KOPT-K1 (cell line): ENCODE data around the gene GNRH2.

ENCODE experiments used
- H3K27ac ChIP-seq: fragments of 200-600 bp; sonication (generic); 2 replicates; pipeline ENCODE4 v1.5.1; 2016; ENCODE audit warnings: antibody characterized with exemption, mild to moderate bottlenecking, low read depth, low read length; ENCODE audit not compliant: poor library complexity, severe bottlenecking
- H3K36me3 ChIP-seq: fragments of 200-600 bp; sonication (generic); 2 replicates; pipeline ENCODE4 v1.5.1; 2017; ENCODE audit warnings: antibody characterized with exemption, mild to moderate bottlenecking, low read length, moderate library complexity; ENCODE audit not compliant: insufficient read depth
- H3K9me3 ChIP-seq: fragments of 200-600 bp; sonication (generic); 2 replicates; pipeline ENCODE4 v1.5.1; 2017; ENCODE audit warnings: antibody characterized with exemption, low read length, mild to moderate bottlenecking; ENCODE audit not compliant: insufficient read depth, poor library complexity, severe bottlenecking

The GNRH2 gene

GRCh38 chr20:3031524-3032147 is 11.8 kb upstream of the GNRH2 start:
- no peak overlapping the region for H3K27ac ChIP-seq
- no peaks in the 10 kb centered on the region for H3K9me3 ChIP-seq
- peaks cover 97% of the 10 kb centered on the region for H3K36me3 ChIP-seq

- no peaks in the 10 kb centered on the region for H3K9me3 ChIP-seq
- H3K36me3 ChIP-seq, result peaks cover 97% of the 10 kb centered on the region
- H3K27ac ChIP-seq, result no peak overlapping the region
Observed at GRCh38 chr20:3032624-3033023, 10.8 kb upstream of the GNRH2 start.

- peaks cover 80% of the 10 kb centered on the region for H3K36me3 ChIP-seq
- H3K9me3 ChIP-seq, result no peaks in the 10 kb centered on the region
- no peak overlapping the region for H3K27ac ChIP-seq
Observed at GRCh38 chr20:3037654-3038053, 5.8 kb upstream of the GNRH2 start.

GRCh38 chr20:3038454-3038853 is 5.0 kb upstream of the GNRH2 start:
- Histone ChIP-seq H3K36me3 (peaks cover 73% of the 10 kb centered on the region), H3K27ac (no peak overlapping the region), H3K9me3 (no peaks in the 10 kb centered on the region)

GRCh38 chr20:3039426-3039825 is 4.0 kb upstream of the GNRH2 start:
- Histone ChIP-seq H3K27ac (no peak overlapping the region), H3K9me3 (no peaks in the 10 kb centered on the region), H3K36me3 (peaks cover 65% of the 10 kb centered on the region)

GRCh38 chr20:3040086-3040485 is 3.3 kb upstream of the GNRH2 start:
- H3K27ac ChIP-seq, result no peak overlapping the region

GRCh38 chr20:3041854-3042409 is 1.5 kb upstream of the GNRH2 start:
- H3K27ac ChIP-seq, result no peak overlapping the region
- H3K36me3 ChIP-seq, result peaks cover 40% of the 10 kb centered on the region
- no peaks in the 10 kb centered on the region for H3K9me3 ChIP-seq

More at GRCh38 chr20:3040086-3040485, 3.3 kb upstream of the GNRH2 start:
- Histone ChIP-seq H3K36me3 (peaks cover 58% of the 10 kb centered on the region), H3K9me3 (no peaks in the 10 kb centered on the region)

- Histone ChIP-seq H3K36me3 (peaks cover 36% of the 10 kb centered on the region), H3K9me3 (no peaks in the 10 kb centered on the region), H3K27ac (no peak overlapping the region)
Observed at GRCh38 chr20:3042625-3043024, 797 bp upstream of the GNRH2 start.

- no peaks in the 10 kb centered on the region for H3K9me3 ChIP-seq
- H3K36me3 ChIP-seq, result peaks cover 36% of the 10 kb centered on the region
- no peak overlapping the region for H3K27ac ChIP-seq
Observed at GRCh38 chr20:3044336-3044965, 1.0 kb downstream of the GNRH2 start.

GRCh38 chr20:3045042-3045815 is 1.8 kb downstream of the GNRH2 start:
- Histone ChIP-seq H3K27ac (peak overlapping the region; percentile 60), H3K9me3 (no peaks in the 10 kb centered on the region)

GRCh38 chr20:3045816-3046676 is 2.6 kb downstream of the GNRH2 start, which contains the start of gene MRPS26:
TSS of gene MRPS26 (plus strand) at chr20:3046052. CDS start at chr20:3046069, 17 bp downstream.
- Histone ChIP-seq H3K9me3 (no peaks in the 10 kb centered on the region), H3K36me3 (peaks cover 35% of the 10 kb centered on the region), H3K27ac (peak within 1 kb of the TSS; percentile 60)

More at GRCh38 chr20:3045042-3045815, 1.8 kb downstream of the GNRH2 start:
- H3K36me3 ChIP-seq, result peaks cover 36% of the 10 kb centered on the region

GRCh38 chr20:3046677-3047462 is 3.4 kb downstream of the GNRH2 start:
- no peaks in the 10 kb centered on the region for H3K9me3 ChIP-seq
- H3K27ac ChIP-seq, result peak overlapping the region; percentile 60
- peaks cover 35% of the 10 kb centered on the region for H3K36me3 ChIP-seq

GRCh38 chr20:3047486-3048419 is 4.3 kb downstream of the GNRH2 start:
- H3K9me3 ChIP-seq, result no peaks in the 10 kb centered on the region
- H3K36me3 ChIP-seq, result peaks cover 35% of the 10 kb centered on the region
- no peak overlapping the region for H3K27ac ChIP-seq
